Fibroblast of lung (primary cell): Measurements from ENCODE around the gene SCN8A.
"Not testable (repeated sequence)": the region's sequence is repeated elsewhere in the genome, so short reads cannot be mapped to it uniquely, and the experiment has no call there.

ENCODE experiments used
- CTCF ChIP-seq, 2 donors: IDR thresholded peaks in 1 of 2; conservative IDR thresholded peaks in 1 of 2; 1 replicate in 1 of 2; 2 replicates in 1 of 2; pipeline ENCODE4 v1.5.1; 2011 to 2012; ENCODE audit warnings: low read length in 2 of 2, control low read depth in 1 of 2, inconsistent platforms in 1 of 2, low read depth in 1 of 2, mild to moderate bottlenecking in 1 of 2
- EZH2 ChIP-seq: IDR thresholded peaks from 2 replicates; pipeline ENCODE4 v1.5.1; 2012; ENCODE audit warnings: low read length, control low read depth, mild to moderate bottlenecking; ENCODE audit errors: missing control alignments

DNA sequence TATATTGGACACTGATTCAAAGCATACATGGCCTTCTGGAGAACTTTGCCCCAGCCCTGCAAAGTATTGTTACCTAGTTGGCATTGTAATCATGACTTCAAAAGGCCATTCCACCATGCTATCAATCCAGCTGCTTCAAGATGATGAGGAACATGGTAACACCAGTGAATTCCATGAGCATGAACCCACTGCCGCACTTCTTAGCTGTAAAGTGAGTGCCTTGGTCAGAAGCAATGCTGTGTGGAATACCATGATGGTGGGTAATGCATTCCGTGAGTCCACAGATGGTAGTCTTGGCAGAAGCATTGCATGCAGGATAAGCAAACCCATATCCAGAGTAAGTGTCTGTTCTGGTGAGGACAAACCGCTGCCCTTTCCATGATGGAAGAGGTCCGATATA lies 207.0 kb downstream of the SCN8A start:
- TF ChIP-seq CTCF (conservative IDR thresholded peaks at IDR 0.05 in 1 of 2, IDR thresholded peaks at IDR 0.05 in 1 of 2; ENCODE audit: low read depth in 1 of 2, low read length in 2 of 2); EZH2: not testable (repeated sequence)
